ENCODE results near the gene TET2.

The TET2 gene

DNA sequence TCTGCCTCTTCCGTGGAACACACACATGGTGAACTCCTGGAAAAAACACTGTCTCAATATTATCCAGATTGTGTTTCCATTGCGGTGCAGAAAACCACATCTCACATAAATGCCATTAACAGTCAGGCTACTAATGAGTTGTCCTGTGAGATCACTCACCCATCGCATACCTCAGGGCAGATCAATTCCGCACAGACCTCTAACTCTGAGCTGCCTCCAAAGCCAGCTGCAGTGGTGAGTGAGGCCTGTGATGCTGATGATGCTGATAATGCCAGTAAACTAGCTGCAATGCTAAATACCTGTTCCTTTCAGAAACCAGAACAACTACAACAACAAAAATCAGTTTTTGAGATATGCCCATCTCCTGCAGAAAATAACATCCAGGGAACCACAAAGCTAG lies 87.9 kb downstream of the TET2 start:
- TF ChIP-seq, protein P1, sequence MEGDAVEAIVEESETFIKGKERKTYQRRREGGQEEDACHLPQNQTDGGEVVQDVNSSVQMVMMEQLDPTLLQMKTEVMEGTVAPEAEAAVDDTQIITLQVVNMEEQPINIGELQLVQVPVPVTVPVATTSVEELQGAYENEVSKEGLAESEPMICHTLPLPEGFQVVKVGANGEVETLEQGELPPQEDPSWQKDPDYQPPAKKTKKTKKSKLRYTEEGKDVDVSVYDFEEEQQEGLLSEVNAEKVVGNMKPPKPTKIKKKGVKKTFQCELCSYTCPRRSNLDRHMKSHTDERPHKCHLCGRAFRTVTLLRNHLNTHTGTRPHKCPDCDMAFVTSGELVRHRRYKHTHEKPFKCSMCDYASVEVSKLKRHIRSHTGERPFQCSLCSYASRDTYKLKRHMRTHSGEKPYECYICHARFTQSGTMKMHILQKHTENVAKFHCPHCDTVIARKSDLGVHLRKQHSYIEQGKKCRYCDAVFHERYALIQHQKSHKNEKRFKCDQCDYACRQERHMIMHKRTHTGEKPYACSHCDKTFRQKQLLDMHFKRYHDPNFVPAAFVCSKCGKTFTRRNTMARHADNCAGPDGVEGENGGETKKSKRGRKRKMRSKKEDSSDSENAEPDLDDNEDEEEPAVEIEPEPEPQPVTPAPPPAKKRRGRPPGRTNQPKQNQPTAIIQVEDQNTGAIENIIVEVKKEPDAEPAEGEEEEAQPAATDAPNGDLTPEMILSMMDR (conservative IDR thresholded peaks at IDR 0.05; ENCODE audit: control insufficient read depth, insufficient read depth, low read depth, low read length), result no peak
- DNase-seq (ENCODE audit: low read depth), result no peak

DNA sequence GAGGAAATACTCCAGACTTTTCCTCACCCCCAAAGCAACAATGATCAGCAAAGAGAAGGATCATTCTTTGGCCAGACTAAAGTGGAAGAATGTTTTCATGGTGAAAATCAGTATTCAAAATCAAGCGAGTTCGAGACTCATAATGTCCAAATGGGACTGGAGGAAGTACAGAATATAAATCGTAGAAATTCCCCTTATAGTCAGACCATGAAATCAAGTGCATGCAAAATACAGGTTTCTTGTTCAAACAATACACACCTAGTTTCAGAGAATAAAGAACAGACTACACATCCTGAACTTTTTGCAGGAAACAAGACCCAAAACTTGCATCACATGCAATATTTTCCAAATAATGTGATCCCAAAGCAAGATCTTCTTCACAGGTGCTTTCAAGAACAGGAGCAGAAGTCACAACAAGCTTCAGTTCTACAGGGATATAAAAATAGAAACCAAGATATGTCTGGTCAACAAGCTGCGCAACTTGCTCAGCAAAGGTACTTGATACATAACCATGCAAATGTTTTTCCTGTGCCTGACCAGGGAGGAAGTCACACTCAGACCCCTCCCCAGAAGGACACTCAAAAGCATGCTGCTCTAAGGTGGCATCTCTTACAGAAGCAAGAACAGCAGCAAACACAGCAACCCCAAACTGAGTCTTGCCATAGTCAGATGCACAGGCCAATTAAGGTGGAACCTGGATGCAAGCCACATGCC lies 89.7 kb downstream of the TET2 start:
- TF ChIP-seq, protein P1 (conservative IDR thresholded peaks at IDR 0.05; ENCODE audit: control insufficient read depth, insufficient read depth, low read depth, low read length), result no peak
- no peak overlapping the region for H3K4me3 ChIP-seq (ENCODE audit: control insufficient read depth, low read depth, low read length)
- DNase-seq (ENCODE audit: low read depth), result no peak

More for the DNA sequence above, 87.9 kb downstream of the TET2 start:
- H3K4me3 ChIP-seq (ENCODE audit: control insufficient read depth, low read depth, low read length), result no peak overlapping the region

DNA sequence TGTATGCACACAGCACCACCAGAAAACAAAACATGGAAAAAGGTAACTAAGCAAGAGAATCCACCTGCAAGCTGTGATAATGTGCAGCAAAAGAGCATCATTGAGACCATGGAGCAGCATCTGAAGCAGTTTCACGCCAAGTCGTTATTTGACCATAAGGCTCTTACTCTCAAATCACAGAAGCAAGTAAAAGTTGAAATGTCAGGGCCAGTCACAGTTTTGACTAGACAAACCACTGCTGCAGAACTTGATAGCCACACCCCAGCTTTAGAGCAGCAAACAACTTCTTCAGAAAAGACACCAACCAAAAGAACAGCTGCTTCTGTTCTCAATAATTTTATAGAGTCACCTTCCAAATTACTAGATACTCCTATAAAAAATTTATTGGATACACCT lies 90.2 kb downstream of the TET2 start:
- TF ChIP-seq, protein P1 (conservative IDR thresholded peaks at IDR 0.05; ENCODE audit: control insufficient read depth, insufficient read depth, low read depth, low read length), result no peak
- DNase-seq (ENCODE audit: low read depth), result no peak
- no peak overlapping the region for H3K4me3 ChIP-seq (ENCODE audit: control insufficient read depth, low read depth, low read length)

DNA sequence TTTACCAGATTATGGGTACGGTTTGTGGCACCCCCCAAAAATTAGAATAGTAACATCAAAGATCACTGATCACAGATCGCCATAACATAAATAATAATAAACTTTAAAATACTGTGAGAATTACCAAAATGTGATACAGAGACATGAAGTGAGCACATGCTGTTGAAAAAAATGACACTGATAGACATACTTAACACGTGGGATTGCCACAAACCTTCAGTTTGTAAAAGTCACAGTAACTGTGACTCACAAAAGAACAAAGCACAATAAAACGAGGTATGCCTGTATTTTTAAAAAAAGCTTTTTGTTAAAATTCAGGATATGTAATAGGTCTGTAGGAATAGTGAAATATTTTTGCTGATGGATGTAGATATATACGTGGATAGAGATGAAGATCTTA lies 93.4 kb downstream of the TET2 start:
- TF ChIP-seq, protein P1 (conservative IDR thresholded peaks at IDR 0.05; ENCODE audit: control insufficient read depth, insufficient read depth, low read depth, low read length), result no peak
- DNase-seq (ENCODE audit: low read depth), result no peak
- H3K4me3 ChIP-seq (ENCODE audit: control insufficient read depth, low read depth, low read length), result no peak overlapping the region

DNA sequence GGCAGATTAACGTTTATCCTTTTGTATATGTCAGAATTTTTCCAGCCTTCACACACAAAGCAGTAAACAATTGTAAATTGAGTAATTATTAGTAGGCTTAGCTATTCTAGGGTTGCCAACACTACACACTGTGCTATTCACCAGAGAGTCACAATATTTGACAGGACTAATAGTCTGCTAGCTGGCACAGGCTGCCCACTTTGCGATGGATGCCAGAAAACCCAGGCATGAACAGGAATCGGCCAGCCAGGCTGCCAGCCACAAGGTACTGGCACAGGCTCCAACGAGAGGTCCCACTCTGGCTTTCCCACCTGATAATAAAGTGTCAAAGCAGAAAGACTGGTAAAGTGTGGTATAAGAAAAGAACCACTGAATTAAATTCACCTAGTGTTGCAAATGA lies 94.8 kb downstream of the TET2 start:
- TF ChIP-seq, protein P1 (conservative IDR thresholded peaks at IDR 0.05; ENCODE audit: control insufficient read depth, insufficient read depth, low read depth, low read length), result no peak
- no peak overlapping the region for H3K4me3 ChIP-seq (ENCODE audit: control insufficient read depth, low read depth, low read length)
- no peak for DNase-seq (ENCODE audit: low read depth)

DNA sequence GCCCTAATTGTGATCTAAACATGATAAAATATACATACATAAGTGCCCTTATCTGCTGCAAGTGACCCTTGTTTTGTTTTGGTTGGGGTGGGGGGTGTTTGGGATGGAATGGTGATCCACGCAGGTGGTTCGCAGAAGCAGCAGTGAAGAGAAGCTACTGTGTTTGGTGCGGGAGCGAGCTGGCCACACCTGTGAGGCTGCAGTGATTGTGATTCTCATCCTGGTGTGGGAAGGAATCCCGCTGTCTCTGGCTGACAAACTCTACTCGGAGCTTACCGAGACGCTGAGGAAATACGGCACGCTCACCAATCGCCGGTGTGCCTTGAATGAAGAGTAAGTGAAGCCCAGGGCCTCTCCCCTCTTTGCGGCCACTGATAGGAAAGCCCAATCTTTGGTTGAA lies 96.8 kb downstream of the TET2 start:
- no peak overlapping the region for H3K4me3 ChIP-seq (ENCODE audit: control insufficient read depth, low read depth, low read length)
- DNase-seq (ENCODE audit: low read depth), result no peak

More for the DNA sequence above, 96.8 kb downstream of the TET2 start:
- TF ChIP-seq, protein P1 (conservative IDR thresholded peaks at IDR 0.05; ENCODE audit: control insufficient read depth, insufficient read depth, low read depth, low read length), result no peak

Data from fibroblast of mammary gland (primary cell).